ENCODE measurements around the gene SLC16A3. TPM values are rescaled to one million over a fixed set of nuclear protein-coding genes. Genes with fewer than 3 reads are reported as not detected.
A peak's percentile ranks its signal among the peaks of the same experiment; 100 is the strongest.

SLC16A3 gene
- total and polyA plus RNA-seq, 9 of the 15 experiments (the other 6 are each of a cell fraction or from before 2014, with no cell fraction given), result 0.11 to 5.4 (median 1.2) TPM; not detected in 2

DNA sequence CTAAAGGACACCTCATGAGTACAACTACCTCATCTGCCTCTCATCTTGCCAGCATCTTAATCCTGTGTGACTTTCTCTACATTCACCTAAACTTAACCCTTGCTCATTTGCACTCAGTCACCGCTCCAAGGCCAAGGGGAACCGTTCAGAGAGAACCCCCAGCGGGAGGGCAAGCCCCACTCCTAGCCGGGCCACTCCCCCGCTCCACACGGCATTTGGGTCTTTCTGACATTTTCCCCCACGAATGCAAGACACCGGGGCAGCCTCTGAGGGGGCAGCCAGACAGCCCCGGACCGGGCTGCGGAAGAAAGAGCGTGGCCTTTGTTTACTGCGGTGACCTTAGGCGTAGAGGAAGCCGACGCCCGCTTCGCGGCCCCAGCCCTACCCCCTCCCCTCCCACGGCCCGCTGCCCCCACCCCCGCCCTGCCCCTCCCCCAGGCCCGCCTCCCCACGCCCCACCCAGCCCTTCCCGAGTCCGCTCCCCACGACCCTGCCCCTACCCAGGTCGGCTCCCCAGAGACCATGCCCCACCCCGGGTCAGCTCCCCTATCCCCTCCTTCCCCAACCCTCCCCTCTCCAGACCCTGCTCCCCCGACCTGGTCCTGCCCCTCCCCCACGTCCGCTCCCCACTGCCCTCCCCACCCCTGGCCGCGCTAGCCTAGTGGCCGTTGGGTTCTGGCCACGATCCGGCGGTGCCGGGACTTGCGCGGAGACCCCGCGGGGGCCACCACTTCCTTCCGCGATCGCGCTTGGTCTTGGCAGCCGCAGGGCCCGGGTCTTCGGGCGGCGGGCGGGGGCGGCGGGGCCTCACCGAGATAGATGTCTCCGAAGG is 43.9 kb downstream of the SLC16A3 start (continued):
- TF ChIP-seq, protein P1, sequence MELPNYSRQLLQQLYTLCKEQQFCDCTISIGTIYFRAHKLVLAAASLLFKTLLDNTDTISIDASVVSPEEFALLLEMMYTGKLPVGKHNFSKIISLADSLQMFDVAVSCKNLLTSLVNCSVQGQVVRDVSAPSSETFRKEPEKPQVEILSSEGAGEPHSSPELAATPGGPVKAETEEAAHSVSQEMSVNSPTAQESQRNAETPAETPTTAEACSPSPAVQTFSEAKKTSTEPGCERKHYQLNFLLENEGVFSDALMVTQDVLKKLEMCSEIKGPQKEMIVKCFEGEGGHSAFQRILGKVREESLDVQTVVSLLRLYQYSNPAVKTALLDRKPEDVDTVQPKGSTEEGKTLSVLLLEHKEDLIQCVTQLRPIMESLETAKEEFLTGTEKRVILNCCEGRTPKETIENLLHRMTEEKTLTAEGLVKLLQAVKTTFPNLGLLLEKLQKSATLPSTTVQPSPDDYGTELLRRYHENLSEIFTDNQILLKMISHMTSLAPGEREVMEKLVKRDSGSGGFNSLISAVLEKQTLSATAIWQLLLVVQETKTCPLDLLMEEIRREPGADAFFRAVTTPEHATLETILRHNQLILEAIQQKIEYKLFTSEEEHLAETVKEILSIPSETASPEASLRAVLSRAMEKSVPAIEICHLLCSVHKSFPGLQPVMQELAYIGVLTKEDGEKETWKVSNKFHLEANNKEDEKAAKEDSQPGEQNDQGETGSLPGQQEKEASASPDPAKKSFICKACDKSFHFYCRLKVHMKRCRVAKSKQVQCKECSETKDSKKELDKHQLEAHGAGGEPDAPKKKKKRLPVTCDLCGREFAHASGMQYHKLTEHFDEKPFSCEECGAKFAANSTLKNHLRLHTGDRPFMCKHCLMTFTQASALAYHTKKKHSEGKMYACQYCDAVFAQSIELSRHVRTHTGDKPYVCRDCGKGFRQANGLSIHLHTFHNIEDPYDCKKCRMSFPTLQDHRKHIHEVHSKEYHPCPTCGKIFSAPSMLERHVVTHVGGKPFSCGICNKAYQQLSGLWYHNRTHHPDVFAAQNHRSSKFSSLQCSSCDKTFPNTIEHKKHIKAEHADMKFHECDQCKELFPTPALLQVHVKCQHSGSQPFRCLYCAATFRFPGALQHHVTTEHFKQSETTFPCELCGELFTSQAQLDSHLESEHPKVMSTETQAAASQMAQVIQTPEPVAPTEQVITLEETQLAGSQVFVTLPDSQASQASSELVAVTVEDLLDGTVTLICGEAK (IDR thresholded peaks at IDR 0.05), result no peak; the same call in 1 of the 2 replicates
- TF ChIP-seq, protein P1 (CRISPR knock-in tag; IDR thresholded peaks at IDR 0.05), result no peak
- TF ChIP-seq, protein P2, sequence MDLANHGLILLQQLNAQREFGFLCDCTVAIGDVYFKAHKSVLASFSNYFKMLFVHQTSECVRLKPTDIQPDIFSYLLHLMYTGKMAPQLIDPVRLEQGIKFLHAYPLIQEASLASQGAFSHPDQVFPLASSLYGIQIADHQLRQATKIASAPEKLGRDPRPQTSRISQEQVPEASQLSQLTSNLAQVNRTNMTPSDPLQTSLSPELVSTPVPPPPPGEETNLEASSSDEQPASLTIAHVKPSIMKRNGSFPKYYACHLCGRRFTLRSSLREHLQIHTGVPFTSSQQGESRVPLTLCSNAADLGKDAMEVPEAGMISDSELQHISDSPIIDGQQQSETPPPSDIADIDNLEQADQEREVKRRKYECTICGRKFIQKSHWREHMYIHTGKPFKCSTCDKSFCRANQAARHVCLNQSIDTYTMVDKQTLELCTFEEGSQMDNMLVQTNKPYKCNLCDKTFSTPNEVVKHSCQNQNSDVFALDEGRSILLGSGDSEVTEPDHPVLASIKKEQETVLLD (IDR thresholded peaks at IDR 0.05), result no peak
- TF ChIP-seq BCOR (IDR thresholded peaks at IDR 0.05), result no peak
- TF ChIP-seq ZNF766 (CRISPR knock-in tag; conservative IDR thresholded peaks at IDR 0.05), result 0 out of 2 replicates have a peak, but pooled peaks have one; percentile 59
- no peak for TF ChIP-seq HNRNPH1 (optimal IDR thresholded peaks at IDR 0.05; ENCODE audit: low read depth, low read length)
- no peak for TF ChIP-seq HDAC3 (IDR thresholded peaks at IDR 0.05; ENCODE audit: borderline replicate concordance, partially characterized antibody)
- no peak for TF ChIP-seq FUS (optimal IDR thresholded peaks at IDR 0.05; ENCODE audit: low read depth, low read length)
- no peak for TF ChIP-seq CHD4 (IDR thresholded peaks at IDR 0.05; ENCODE audit: insufficient read depth, insufficient replicate concordance, low read depth, low read length, poor library complexity, severe bottlenecking)
- TF ChIP-seq, protein P3, sequence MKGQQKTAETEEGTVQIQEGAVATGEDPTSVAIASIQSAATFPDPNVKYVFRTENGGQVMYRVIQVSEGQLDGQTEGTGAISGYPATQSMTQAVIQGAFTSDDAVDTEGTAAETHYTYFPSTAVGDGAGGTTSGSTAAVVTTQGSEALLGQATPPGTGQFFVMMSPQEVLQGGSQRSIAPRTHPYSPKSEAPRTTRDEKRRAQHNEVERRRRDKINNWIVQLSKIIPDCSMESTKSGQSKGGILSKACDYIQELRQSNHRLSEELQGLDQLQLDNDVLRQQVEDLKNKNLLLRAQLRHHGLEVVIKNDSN (CRISPR knock-in tag; IDR thresholded peaks at IDR 0.05), result no peak
- TF ChIP-seq, protein P4, sequence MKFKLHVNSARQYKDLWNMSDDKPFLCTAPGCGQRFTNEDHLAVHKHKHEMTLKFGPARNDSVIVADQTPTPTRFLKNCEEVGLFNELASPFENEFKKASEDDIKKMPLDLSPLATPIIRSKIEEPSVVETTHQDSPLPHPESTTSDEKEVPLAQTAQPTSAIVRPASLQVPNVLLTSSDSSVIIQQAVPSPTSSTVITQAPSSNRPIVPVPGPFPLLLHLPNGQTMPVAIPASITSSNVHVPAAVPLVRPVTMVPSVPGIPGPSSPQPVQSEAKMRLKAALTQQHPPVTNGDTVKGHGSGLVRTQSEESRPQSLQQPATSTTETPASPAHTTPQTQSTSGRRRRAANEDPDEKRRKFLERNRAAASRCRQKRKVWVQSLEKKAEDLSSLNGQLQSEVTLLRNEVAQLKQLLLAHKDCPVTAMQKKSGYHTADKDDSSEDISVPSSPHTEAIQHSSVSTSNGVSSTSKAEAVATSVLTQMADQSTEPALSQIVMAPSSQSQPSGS (CRISPR knock-in tag; IDR thresholded peaks at IDR 0.05), result no peak
- no peak for TF ChIP-seq ZNF354B (CRISPR knock-in tag; IDR thresholded peaks at IDR 0.05)
- no peak for TF ChIP-seq NFXL1 (CRISPR knock-in tag; IDR thresholded peaks at IDR 0.05)
